Hepatocyte (in vitro differentiated cells): Measurements from ENCODE around the gene CD300A. TPM values are rescaled to one million over a fixed set of nuclear protein-coding genes. Genes with fewer than 3 reads are reported as not detected.

Experiments
- DNase-seq: peaks from one replicate; pipeline ENCODE4 v3.0.0-alpha.2; 2016; ENCODE audit warnings: low spot score
- H2AFZ ChIP-seq: fragments of 200-600 bp; sonication (generic); 2 replicates; pipeline ENCODE4 v1.6.0; 2016; ENCODE audit warnings: antibody characterized with exemption, mild to moderate bottlenecking
- H3K27ac ChIP-seq: fragments of 200-600 bp; sonication (generic); 2 replicates; pipeline ENCODE4 v1.5.1; 2016; ENCODE audit warnings: mild to moderate bottlenecking
- H3K27me3 ChIP-seq: fragments of 200-600 bp; sonication (generic); 2 replicates; pipeline ENCODE4 v1.6.1; 2016
- H3K36me3 ChIP-seq: fragments of 200-600 bp; sonication (generic); replicated peaks from 2 replicates; pipeline ENCODE4 v1.5.1; 2016; ENCODE audit warnings: low read depth; ENCODE audit not compliant: insufficient read depth
- H3K4me1 ChIP-seq: fragments of 200-600 bp; sonication (generic); 2 replicates; pipeline ENCODE4 v1.5.1; 2016; ENCODE audit warnings: mild to moderate bottlenecking, moderate library complexity; ENCODE audit not compliant: insufficient read depth
- H3K4me2 ChIP-seq: fragments of 200-600 bp; sonication (generic); 2 replicates; pipeline ENCODE4 v1.6.0; 2016
- H3K4me3 ChIP-seq: fragments of 200-600 bp; sonication (generic); 2 replicates; pipeline ENCODE4 v1.5.1; 2016; ENCODE audit warnings: mild to moderate bottlenecking
- H3K79me2 ChIP-seq: fragments of 200-600 bp; sonication (generic); 2 replicates; pipeline ENCODE4 v1.6.0; 2017; ENCODE audit warnings: mild to moderate bottlenecking
- H3K9me2 ChIP-seq: fragments of 200-600 bp; sonication (generic); replicated peaks from 2 replicates; pipeline ENCODE4 v1.6.0; 2017; ENCODE audit warnings: mild to moderate bottlenecking; ENCODE audit not compliant: insufficient read depth
- H3K9me3 ChIP-seq: fragments of 200-600 bp; sonication (generic); 2 replicates; pipeline ENCODE4 v1.5.1; 2016; ENCODE audit warnings: low read depth, mild to moderate bottlenecking
- H4K20me1 ChIP-seq: fragments of 200-600 bp; sonication (generic); 2 replicates; pipeline ENCODE4 v1.6.0; 2016; ENCODE audit warnings: mild to moderate bottlenecking; ENCODE audit not compliant: insufficient read depth, poor library complexity, severe bottlenecking
- CTCF ChIP-seq: fragments of 200-600 bp; sonication (generic); IDR thresholded peaks from 2 replicates; pipeline ENCODE4 v1.5.1; 2016; ENCODE audit warnings: antibody characterized with exemption, mild to moderate bottlenecking; ENCODE audit not compliant: poor library complexity
- EZH2 ChIP-seq: fragments of 200-600 bp; sonication (generic); IDR thresholded peaks from 2 replicates; pipeline ENCODE4 v1.6.1; 2016; ENCODE audit warnings: antibody characterized with exemption, mild to moderate bottlenecking, borderline replicate concordance
- EZH2phosphoT487 ChIP-seq: fragments of 200-600 bp; sonication (generic); IDR thresholded peaks from one replicate; pipeline ENCODE4 v1.6.1; 2018; ENCODE audit warnings: antibody characterized with exemption, mild to moderate bottlenecking, low read depth, moderate library complexity; ENCODE audit not compliant: unreplicated experiment, severe bottlenecking
- WGBS: methylation state at CpG from one replicate; pipeline ENCODE4 v1.1.6; 2016; ENCODE audit warnings: low lambda C conversion rate; ENCODE audit errors: missing lambda C conversion rate; 5-methylcytosine and 5-hydroxymethylcytosine counted together
- polyA plus RNA-seq: library from polyadenylated mRNA; unstranded; fragments of >200 nt; fragmentation: Nextera tagmentation; extraction: Ambion mirVana; gene quantifications from 2 replicates; pipeline ENCODE4 v1.2.1, GENCODE V29; 2016
- total RNA-seq: library from RNA; depleted of rRNA; stranded (reverse); fragments of >200 nt; gene quantifications from 2 replicates; pipeline ENCODE4 v1.2.3, GENCODE V29; 2014

CD300A gene
- total RNA-seq (0.20 and 1.1 TPM in 2 replicates), polyA plus RNA-seq (0.22 and 0.47 TPM in 2 replicates)

GRCh38 chr17:74466111-74466827 is at the start of gene CD300A:
TSS of gene CD300A (plus strand) at chr17:74466634. CDS start at chr17:74466704, 70 bp downstream.
- no peak within 1 kb of the TSS for H3K4me2 ChIP-seq
- no peaks in the 10 kb centered on the region for H3K27me3 ChIP-seq
- H3K4me3 ChIP-seq: no peak within 1 kb of the TSS
- no peak for TF ChIP-seq EZH2
- TF ChIP-seq EZH2phosphoT487: no peak
- TF ChIP-seq CTCF: no peak
- no peaks in the 10 kb centered on the region for H3K79me2 ChIP-seq
- H3K9me2 ChIP-seq: no peaks in the 10 kb centered on the region
- DNase-seq: no peak
- H3K4me1 ChIP-seq: peaks cover 3% of the 10 kb centered on the region
- H4K20me1 ChIP-seq: no peaks in the 10 kb centered on the region
- no peaks in the 10 kb centered on the region for H3K36me3 ChIP-seq
- 86% methylated on average over 23 of the region's 25 CpGs for WGBS
- H3K9me3 ChIP-seq: no peaks in the 10 kb centered on the region
- H3K27ac ChIP-seq: no peak within 1 kb of the TSS
- H2AFZ ChIP-seq: no peak within 1 kb of the TSS

GRCh38 chr17:74417178-74418045 is 49.0 kb upstream of the CD300A start:
- TF ChIP-seq EZH2phosphoT487 (no peak), EZH2 (no peak), CTCF (no peak)
- H3K27me3 ChIP-seq: no peaks in the 10 kb centered on the region

GRCh38 chr17:74419928-74420411 is 46.5 kb upstream of the CD300A start:
- DNase-seq: no peak
- peaks cover 15% of the 10 kb centered on the region for H3K4me1 ChIP-seq
- no peaks in the 10 kb centered on the region for H4K20me1 ChIP-seq
- no peaks in the 10 kb centered on the region for H3K36me3 ChIP-seq
- TF ChIP-seq EZH2 (no peak), EZH2phosphoT487 (no peak), CTCF (no peak)
- H3K27me3 ChIP-seq: no peaks in the 10 kb centered on the region
- 48% methylated on average over 10 of the region's 10 CpGs for WGBS
- peak overlapping the region; percentile 70 for H3K27ac ChIP-seq
- H3K9me2 ChIP-seq: no peaks in the 10 kb centered on the region
- no peak overlapping the region for H2AFZ ChIP-seq
- no peaks in the 10 kb centered on the region for H3K9me3 ChIP-seq
- H3K4me3 ChIP-seq: no peak overlapping the region
- H3K4me2 ChIP-seq: no peak overlapping the region
- H3K79me2 ChIP-seq: no peaks in the 10 kb centered on the region

More at GRCh38 chr17:74417178-74418045, 49.0 kb upstream of the CD300A start:
- no peaks in the 10 kb centered on the region for H3K9me3 ChIP-seq
- H3K79me2 ChIP-seq: no peaks in the 10 kb centered on the region
- H3K4me2 ChIP-seq: peak overlapping the region; percentile 18
- H3K9me2 ChIP-seq: no peaks in the 10 kb centered on the region
- peaks cover 15% of the 10 kb centered on the region for H3K4me1 ChIP-seq
- H3K27ac ChIP-seq: peak overlapping the region; percentile 72
- no peak overlapping the region for H3K4me3 ChIP-seq
- H3K36me3 ChIP-seq: no peaks in the 10 kb centered on the region
- H4K20me1 ChIP-seq: no peaks in the 10 kb centered on the region
- DNase-seq: peak; percentile 68
- no peak overlapping the region for H2AFZ ChIP-seq
- 62% methylated on average over 12 of the region's 12 CpGs for WGBS
